GM19438 (cell line): ENCODE results near the gene GALNT7.

Source experiments
- ATAC-seq: cut with Tn5 transposase; IDR thresholded peaks from one replicate; pipeline ENCODE4 v1.9.1; 2021; ENCODE audit warnings: low read depth; ENCODE audit not compliant: unreplicated experiment

Gene GALNT7

GRCh38 chr4:173259310-173259709 lies 90.7 kb downstream of the GALNT7 start:
- ATAC-seq = no peak

DNA sequence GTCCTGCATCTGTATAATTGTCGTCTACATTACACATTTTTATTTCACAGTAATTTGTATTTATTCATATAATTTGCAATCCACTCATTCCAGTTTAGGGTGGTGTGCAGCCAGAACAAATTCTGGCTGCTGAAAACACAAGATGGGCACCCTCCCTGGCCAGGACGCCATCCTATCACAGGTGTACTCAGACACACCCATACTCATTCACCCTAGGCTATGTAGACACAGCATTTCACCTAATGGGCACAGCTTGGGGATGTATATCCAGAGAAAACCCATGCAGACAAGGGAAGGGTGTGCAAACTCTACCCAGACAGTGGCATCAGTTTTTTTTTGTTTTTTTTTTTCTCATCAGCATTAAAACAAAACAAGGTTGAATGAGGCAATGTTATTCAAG lies 92.4 kb downstream of the GALNT7 start:
- ATAC-seq = no peak

DNA sequence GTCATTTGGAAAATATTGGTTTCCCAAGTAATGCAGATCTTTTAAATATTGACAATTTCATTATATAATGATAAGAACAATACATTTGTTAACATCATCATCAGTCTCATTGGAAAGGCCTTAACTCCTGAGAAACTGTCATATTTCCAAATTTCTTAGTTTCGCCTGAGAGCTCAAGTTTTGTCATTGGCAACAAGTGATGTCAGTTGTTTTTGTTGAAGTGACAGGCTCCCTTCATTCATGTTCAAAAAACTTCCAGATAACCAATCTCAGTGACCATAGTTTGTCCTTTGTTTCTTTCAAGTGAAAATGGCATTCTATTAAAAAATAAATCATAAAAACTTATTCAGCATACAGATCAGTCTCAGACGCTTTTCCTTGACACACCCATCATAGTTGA lies 93.8 kb downstream of the GALNT7 start:
- no peak for ATAC-seq

- peak; percentile 24 for ATAC-seq
These were observed 95.6 kb downstream of the GALNT7 start for GRCh38 chr4:173264245-173264644.

- ATAC-seq = peak; percentile 88
These were observed 96.1 kb downstream of the GALNT7 start for GRCh38 chr4:173264684-173265185.

GRCh38 chr4:173265751-173266150 lies 97.1 kb downstream of the GALNT7 start:
- no peak for ATAC-seq

GRCh38 chr4:173267711-173268110 lies 99.1 kb downstream of the GALNT7 start:
- no peak for ATAC-seq

- no peak for ATAC-seq
These were observed 100.7 kb downstream of the GALNT7 start for GRCh38 chr4:173269280-173269679.

GRCh38 chr4:173270312-173271027 lies 101.9 kb downstream of the GALNT7 start:
- ATAC-seq = no peak

- no peak for ATAC-seq
These were observed 103.7 kb downstream of the GALNT7 start for GRCh38 chr4:173272314-173272713.

GRCh38 chr4:173272996-173273395 lies 104.4 kb downstream of the GALNT7 start:
- ATAC-seq = no peak

- no peak for ATAC-seq
These were observed 105.3 kb downstream of the GALNT7 start for GRCh38 chr4:173273941-173274340.

- ATAC-seq = no peak
These were observed 106.1 kb downstream of the GALNT7 start for GRCh38 chr4:173274744-173275143.

GRCh38 chr4:173275150-173275549 lies 106.5 kb downstream of the GALNT7 start:
- ATAC-seq = no peak

- ATAC-seq = no peak
These were observed 108.7 kb downstream of the GALNT7 start for GRCh38 chr4:173277340-173277739.

GRCh38 chr4:173280998-173281397 lies 112.4 kb downstream of the GALNT7 start:
- ATAC-seq = no peak

DNA sequence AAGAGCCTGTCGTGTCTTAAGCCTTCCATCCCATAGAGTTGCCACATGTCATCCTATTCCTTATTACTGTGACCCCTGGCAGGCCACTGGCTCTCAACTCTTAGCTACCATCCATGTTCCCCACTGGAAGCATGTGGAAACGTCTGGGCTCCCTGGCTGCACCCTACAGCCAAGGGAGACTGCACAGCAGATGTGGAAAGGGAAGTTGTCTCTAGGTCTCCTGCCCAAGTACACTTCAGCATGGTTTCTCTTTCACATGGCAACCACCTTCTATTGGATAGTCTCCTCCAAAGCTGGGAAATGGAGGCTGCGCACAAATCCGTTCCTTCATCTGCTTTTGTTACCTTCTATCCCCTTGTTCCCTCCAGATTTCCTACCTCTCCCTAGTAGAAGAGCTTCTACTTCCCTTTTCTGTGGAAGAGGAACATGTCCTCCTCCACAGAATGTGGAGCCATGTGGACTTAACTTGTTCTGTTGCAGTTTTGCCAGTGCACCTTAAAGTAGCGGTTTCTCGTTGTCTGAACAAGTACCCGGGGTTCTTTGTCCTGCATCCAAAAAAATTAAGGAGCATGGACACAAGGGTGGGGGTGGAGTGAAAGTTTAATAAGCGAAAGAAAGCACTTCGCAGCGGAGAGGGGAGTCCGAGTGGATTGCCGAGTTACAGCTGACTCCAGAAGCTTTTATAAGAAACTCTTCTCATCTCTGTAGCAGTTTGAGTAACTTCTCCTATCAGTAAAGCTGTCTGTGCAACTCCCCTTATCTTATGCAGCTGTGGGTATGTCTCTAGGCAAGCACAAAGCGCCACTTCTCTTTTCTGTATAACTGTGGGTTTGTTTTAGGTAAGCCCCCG lies 113.0 kb downstream of the GALNT7 start:
- ATAC-seq = no peak

- no peak for ATAC-seq
These were observed 113.6 kb downstream of the GALNT7 start for GRCh38 chr4:173282256-173282562.

- no peak for ATAC-seq
These were observed 114.0 kb downstream of the GALNT7 start for GRCh38 chr4:173282626-173283025.

GRCh38 chr4:173284463-173284862 lies 115.9 kb downstream of the GALNT7 start:
- ATAC-seq = no peak

DNA sequence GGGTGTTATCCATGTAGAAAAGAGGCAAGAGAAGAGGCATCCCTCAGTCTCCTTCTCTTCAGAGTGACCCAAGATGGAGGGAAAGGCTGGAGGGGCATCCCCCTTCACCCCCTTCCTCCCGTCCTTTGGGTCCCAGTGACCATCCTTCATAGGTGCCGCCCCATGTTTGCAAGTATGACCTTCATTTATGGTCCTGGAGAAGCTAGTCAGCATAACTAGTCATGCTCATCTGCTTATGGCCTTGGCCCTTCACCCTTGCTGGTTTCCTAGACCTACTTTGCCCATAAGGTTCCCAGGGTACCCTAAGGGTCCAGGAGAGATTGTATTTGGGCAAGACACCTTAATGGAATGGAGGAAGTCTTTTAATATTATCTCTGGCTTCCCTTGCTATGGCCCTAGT lies 118.9 kb downstream of the GALNT7 start:
- ATAC-seq = no peak

DNA sequence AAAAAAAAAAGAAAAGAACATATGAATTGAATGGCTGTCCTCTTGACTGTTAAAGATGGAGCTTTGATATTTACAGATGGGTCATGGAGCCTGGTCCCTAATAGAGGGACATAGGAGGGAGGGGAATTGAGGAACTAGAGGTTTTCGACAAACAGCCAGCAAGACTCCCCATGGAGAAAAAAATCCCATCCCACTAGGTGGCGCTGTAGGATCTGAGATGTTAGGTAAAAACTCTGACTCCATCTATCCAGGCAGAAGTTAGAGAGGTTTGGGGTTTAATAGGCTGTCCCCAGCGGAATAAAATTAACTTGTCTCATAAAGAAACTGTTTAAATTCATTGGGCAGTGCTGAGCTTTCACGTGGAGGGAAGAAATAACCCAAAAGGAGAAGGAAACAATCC lies 119.7 kb downstream of the GALNT7 start:
- ATAC-seq = no peak
